ENCODE measurements around the gene XCL2. TPM values are rescaled to one million over a fixed set of nuclear protein-coding genes. Genes with fewer than 3 reads are reported as not detected.
"Not testable (repeated sequence)": the region's sequence is repeated elsewhere in the genome, so short reads cannot be mapped to it uniquely, and the experiment has no call there.

Gene XCL2
- total RNA-seq, 3 donors from 2014 or later: 0.58 to 3.3 (median 1.3) TPM

DNA sequence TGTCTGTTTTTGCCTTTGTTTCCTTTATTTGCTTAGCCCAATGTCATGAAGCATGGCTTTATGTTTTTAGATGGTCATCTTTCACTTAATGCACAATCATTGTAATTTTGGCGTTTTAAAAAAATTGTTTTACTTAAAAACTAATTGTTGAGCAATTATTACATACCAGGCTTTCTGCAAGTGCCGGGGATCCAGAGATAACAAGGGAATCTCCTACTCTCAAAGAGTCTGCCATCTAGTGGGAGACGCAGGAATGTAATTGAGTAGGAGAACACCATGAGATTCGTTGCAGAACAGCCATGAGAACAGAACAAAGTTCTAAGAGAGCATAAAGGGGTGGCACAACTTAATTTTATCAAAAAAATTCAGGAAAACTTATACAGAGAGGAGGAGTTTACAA lies 30.4 kb upstream of the XCL2 start:
- H3K4me3 ChIP-seq; H3K4me1 ChIP-seq (ENCODE audit: low read depth); H3K36me3 ChIP-seq (ENCODE audit: low read depth); H3K9me3 ChIP-seq: not testable (repeated sequence)
- intact Hi-C loops (cut with DNase I, micrococcal nuclease): loop anchor here in 1 of 2 donors (5.0 to 10.0 kb wide), 2 partner anchors 132 to 229 kb away; no protein-coding TSS in a partner anchor
- TF ChIP-seq, protein P1, sequence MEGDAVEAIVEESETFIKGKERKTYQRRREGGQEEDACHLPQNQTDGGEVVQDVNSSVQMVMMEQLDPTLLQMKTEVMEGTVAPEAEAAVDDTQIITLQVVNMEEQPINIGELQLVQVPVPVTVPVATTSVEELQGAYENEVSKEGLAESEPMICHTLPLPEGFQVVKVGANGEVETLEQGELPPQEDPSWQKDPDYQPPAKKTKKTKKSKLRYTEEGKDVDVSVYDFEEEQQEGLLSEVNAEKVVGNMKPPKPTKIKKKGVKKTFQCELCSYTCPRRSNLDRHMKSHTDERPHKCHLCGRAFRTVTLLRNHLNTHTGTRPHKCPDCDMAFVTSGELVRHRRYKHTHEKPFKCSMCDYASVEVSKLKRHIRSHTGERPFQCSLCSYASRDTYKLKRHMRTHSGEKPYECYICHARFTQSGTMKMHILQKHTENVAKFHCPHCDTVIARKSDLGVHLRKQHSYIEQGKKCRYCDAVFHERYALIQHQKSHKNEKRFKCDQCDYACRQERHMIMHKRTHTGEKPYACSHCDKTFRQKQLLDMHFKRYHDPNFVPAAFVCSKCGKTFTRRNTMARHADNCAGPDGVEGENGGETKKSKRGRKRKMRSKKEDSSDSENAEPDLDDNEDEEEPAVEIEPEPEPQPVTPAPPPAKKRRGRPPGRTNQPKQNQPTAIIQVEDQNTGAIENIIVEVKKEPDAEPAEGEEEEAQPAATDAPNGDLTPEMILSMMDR (IDR thresholded peaks at IDR 0.05): peak; percentile 45
- ATAC-seq: peak; percentile 68
- DNase-seq: peak in 1 of 3 donors; percentile 25

DNA sequence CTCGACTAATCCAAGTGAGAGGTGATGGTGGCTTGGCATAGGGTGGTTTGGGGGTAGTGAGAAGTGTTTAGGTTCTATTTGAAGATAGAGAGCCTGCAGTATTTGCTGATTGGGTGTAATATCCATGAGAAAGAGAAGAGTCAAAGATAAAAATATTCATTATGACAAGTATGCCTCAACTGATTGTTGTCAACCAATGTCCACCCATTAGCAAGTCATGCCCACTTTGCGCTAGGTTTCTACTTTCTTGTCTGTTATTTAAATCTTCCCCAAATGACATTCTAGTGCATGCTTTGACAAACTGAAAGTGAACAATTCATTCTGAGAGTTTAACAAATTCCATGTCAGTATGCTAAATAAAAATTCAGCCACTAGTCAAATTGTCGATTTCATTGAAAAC lies 28.8 kb upstream of the XCL2 start:
- ATAC-seq: no peak
- intact Hi-C loops (cut with DNase I, micrococcal nuclease): loop anchor here in 1 of 2 donors (5.0 to 10.0 kb wide), 2 partner anchors 130 to 228 kb away; no protein-coding TSS in a partner anchor

DNA sequence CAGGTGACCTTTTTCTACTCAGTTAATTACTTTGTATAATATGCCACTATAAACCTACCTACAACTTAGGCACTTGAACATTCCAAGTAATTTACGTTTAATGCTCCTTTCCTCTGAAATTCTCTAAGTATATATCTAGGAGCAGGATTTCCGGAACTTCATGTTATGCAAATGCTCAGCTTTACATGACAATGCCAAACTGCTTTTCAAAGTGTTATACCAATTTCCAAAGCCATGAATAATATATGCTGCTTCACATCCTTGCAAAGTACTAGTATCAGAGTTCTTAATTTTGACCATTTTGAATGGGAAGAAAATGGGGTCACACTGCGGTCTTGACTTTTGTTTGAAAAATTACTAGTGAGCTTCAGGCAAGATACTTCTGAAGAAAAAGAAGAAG lies 26.9 kb upstream of the XCL2 start:
- DNase-seq (no peak), ATAC-seq (no peak)
- Histone ChIP-seq H3K36me3 (ENCODE audit: low read depth) (no peaks in the 10 kb centered on the region), H3K4me1 (ENCODE audit: low read depth) (no peaks in the 10 kb centered on the region), H3K4me3 (no peak overlapping the region), H3K9me3 (no peaks in the 10 kb centered on the region)
- intact Hi-C loops (cut with DNase I, micrococcal nuclease): loop anchor here in 1 of 2 donors (5.0 to 10.0 kb wide), 2 partner anchors 128 to 226 kb away; no protein-coding TSS in a partner anchor
- TF ChIP-seq, protein P1 (IDR thresholded peaks at IDR 0.05): no peak

More for the DNA sequence above, 28.8 kb upstream of the XCL2 start:
- no peaks in the 10 kb centered on the region for H3K9me3 ChIP-seq
- no peaks in the 10 kb centered on the region for H3K36me3 ChIP-seq (ENCODE audit: low read depth)
- no peaks in the 10 kb centered on the region for H3K4me1 ChIP-seq (ENCODE audit: low read depth)
- no peak for DNase-seq
- TF ChIP-seq, protein P1 (IDR thresholded peaks at IDR 0.05): no peak
- no peak overlapping the region for H3K4me3 ChIP-seq

DNA sequence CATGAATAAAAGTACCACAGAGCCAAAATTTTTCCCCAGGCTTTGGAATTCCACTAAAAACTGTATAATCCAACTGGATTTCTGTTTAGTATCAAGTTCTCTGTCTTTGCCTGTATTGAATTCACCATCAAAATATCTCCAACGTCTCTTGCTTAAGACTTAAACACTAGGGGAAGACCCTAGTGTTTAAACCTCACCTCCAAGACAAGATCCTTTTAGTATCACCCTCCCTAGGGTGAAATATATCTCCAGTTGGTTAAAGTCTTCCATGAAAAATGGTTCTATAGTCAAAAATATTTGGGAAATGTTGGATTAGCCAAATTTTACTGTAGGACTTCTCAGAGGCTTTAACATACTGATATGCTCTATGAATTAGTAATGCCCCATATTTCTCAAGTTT lies 24.5 kb upstream of the XCL2 start:
- ATAC-seq: no peak
- Histone ChIP-seq H3K4me3 (no peak overlapping the region), H3K4me1 (ENCODE audit: low read depth) (no peaks in the 10 kb centered on the region), H3K36me3 (ENCODE audit: low read depth) (no peaks in the 10 kb centered on the region), H3K9me3 (no peaks in the 10 kb centered on the region)
- TF ChIP-seq, protein P1 (IDR thresholded peaks at IDR 0.05): no peak
- intact Hi-C loops (cut with DNase I, micrococcal nuclease): no loop called here
- DNase-seq: no peak

DNA sequence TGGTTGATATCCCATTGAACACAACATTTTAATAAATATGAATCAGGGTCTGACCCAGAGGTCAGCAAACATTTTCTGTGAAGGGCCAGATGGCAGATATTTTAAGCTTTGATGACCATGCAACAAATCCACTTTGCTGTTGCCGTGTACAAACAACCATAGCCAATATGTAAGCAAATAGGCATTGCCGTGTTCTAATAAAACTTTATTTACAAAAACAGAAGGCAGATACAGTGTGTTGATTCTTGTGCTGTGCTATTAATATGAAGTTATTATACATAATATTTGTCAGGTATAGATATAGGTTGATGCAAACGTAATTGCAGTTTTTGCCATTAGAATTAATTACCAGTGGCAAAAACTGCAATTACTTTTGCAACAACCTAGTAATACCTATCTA lies 23.8 kb upstream of the XCL2 start:
- TF ChIP-seq, protein P1 (IDR thresholded peaks at IDR 0.05): no peak
- intact Hi-C loops (cut with DNase I, micrococcal nuclease): no loop called here
- ATAC-seq: no peak

DNA sequence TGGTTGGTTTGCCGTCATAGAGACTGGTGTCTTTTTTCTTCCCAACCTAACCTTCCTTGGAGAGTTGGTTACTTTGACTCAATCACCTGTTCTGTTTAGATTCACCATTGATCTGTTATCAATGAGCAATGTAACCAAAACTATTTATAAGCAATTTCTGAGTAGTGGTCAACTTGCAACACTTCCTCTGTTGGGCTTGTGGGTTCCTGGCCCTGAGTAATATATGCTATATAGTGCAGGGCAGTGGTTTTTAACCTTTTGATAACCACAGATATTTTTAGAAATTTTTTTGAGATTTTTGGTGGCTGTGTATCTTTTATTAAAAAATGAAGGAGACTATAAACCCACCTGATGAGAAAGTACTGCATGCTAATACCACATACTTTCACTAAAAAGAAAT lies 23.2 kb upstream of the XCL2 start:
- DNase-seq: no peak
- intact Hi-C loops (cut with DNase I, micrococcal nuclease): no loop called here
- TF ChIP-seq, protein P1 (IDR thresholded peaks at IDR 0.05): no peak

More for the DNA sequence above, 23.8 kb upstream of the XCL2 start:
- H3K4me3 ChIP-seq: no peak overlapping the region
- no peaks in the 10 kb centered on the region for H3K36me3 ChIP-seq (ENCODE audit: low read depth)
- DNase-seq: no peak
- H3K9me3 ChIP-seq: no peaks in the 10 kb centered on the region
- no peaks in the 10 kb centered on the region for H3K4me1 ChIP-seq (ENCODE audit: low read depth)

More for the DNA sequence above, 23.2 kb upstream of the XCL2 start:
- no peak for ATAC-seq
- Histone ChIP-seq H3K36me3 (ENCODE audit: low read depth) (no peaks in the 10 kb centered on the region), H3K4me3 (no peak overlapping the region), H3K9me3 (no peaks in the 10 kb centered on the region), H3K4me1 (ENCODE audit: low read depth) (no peaks in the 10 kb centered on the region)
